ENCODE measurements around the gene TAF1B. TPM values are rescaled to one million over a fixed set of nuclear protein-coding genes. Genes with fewer than 3 reads are reported as not detected.

TAF1B gene
- total RNA-seq, 2 donors from 2014 or later, result 12.9 to 19.5 TPM

DNA sequence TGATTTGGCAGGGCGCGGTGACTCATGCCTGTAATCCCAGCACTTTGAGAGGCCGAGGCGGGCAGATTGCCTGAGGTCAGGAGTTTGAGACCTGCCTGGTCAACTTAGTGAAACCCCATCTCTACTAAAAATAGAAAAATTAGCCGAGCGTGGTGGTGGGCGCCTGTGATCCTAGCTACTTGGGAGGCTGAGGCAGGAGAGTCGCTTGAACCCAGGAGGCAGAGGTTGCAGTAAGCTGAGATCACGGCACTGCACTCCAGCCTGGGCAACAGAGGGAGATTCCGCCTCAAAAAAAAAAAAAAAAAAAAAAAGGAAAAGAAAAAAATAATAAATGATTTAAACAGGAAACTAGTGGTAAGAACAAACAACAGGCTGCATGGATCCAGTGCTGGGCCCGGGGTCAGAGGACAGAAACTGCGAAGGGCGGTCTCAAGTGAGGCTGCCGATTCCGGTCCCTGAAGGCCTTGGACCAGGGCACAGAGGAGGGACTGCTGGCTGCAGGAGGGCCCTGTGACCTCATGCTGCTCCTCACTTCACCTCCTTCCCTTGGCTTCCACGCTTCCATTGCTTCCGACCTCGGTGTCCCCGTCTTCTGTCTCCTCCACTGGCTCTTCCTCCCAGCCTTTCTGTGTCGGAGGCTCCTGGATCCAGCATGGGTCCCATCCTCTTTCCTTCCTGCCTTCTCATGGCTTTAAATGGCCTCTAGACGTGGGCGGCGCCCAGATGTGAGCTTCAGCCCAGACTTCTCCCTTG, 106.1 kb downstream of the TAF1B start:
- TF ChIP-seq POLR2A (IDR thresholded peaks at IDR 0.05), result no peak
- TF ChIP-seq, protein P1, sequence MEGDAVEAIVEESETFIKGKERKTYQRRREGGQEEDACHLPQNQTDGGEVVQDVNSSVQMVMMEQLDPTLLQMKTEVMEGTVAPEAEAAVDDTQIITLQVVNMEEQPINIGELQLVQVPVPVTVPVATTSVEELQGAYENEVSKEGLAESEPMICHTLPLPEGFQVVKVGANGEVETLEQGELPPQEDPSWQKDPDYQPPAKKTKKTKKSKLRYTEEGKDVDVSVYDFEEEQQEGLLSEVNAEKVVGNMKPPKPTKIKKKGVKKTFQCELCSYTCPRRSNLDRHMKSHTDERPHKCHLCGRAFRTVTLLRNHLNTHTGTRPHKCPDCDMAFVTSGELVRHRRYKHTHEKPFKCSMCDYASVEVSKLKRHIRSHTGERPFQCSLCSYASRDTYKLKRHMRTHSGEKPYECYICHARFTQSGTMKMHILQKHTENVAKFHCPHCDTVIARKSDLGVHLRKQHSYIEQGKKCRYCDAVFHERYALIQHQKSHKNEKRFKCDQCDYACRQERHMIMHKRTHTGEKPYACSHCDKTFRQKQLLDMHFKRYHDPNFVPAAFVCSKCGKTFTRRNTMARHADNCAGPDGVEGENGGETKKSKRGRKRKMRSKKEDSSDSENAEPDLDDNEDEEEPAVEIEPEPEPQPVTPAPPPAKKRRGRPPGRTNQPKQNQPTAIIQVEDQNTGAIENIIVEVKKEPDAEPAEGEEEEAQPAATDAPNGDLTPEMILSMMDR (IDR thresholded peaks at IDR 0.05), result no peak
- no peaks in the 10 kb centered on the region for H3K9me3 ChIP-seq
- H3K27ac ChIP-seq, result no peak overlapping the region
- H3K36me3 ChIP-seq (replicated peaks in 1 of 2; ENCODE audit: insufficient read depth in 1 of 2, low read depth in 2 of 2), result no peaks in the 10 kb centered on the region
- H3K27me3 ChIP-seq, result no peaks in the 10 kb centered on the region
- H3K4me1 ChIP-seq, result peaks cover 27% of the 10 kb centered on the region
- 88 to 93% methylated on average over 23 of the region's 23 CpGs for WGBS, 2 donors
- H3K4me3 ChIP-seq, result no peak overlapping the region
- ATAC-seq (no peak), DNase-seq (no peak)
- intact Hi-C loops (cut with DNase I), result no loop called here

DNA sequence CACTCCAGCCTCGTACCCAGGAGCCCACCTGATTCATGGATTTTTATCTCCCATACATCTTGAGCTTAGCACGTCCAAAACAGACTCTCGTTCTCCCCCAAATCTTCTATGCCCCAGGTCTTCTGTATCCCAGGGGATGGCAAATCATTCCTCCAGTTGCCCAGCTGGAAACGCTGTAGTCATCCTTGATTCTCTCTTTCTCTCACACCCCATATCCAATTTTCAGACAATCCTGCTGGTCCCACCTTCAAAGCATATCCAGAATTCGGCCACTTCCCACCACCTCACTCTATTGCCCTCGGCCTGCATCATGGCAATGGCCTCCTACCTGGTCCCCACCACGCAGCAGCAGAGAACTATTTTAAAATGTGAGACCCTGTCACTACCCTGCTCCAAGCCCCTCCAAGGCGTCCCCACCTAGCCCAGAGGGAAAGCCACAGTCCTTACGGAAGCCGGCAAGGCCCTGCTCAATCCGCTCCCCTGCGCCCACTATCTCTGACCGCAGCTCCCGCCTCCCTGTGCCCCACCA, 106.8 kb downstream of the TAF1B start:
- DNase-seq, result no peak
- peaks cover 30% of the 10 kb centered on the region for H3K4me1 ChIP-seq
- intact Hi-C loops (cut with DNase I), result no loop called here
- no peak for ATAC-seq
- WGBS, 2 donors, result 94 to 96% methylated on average over 14 of the region's 14 CpGs
- H3K4me3 ChIP-seq, result no peak overlapping the region
- H3K9me3 ChIP-seq, result no peaks in the 10 kb centered on the region
- no peak overlapping the region for H3K27ac ChIP-seq
- no peaks in the 10 kb centered on the region for H3K36me3 ChIP-seq (replicated peaks in 1 of 2; ENCODE audit: insufficient read depth in 1 of 2, low read depth in 2 of 2)
- H3K27me3 ChIP-seq, result no peaks in the 10 kb centered on the region
- TF ChIP-seq, protein P1 (IDR thresholded peaks at IDR 0.05), result no peak
- TF ChIP-seq POLR2A (IDR thresholded peaks at IDR 0.05), result no peak

DNA sequence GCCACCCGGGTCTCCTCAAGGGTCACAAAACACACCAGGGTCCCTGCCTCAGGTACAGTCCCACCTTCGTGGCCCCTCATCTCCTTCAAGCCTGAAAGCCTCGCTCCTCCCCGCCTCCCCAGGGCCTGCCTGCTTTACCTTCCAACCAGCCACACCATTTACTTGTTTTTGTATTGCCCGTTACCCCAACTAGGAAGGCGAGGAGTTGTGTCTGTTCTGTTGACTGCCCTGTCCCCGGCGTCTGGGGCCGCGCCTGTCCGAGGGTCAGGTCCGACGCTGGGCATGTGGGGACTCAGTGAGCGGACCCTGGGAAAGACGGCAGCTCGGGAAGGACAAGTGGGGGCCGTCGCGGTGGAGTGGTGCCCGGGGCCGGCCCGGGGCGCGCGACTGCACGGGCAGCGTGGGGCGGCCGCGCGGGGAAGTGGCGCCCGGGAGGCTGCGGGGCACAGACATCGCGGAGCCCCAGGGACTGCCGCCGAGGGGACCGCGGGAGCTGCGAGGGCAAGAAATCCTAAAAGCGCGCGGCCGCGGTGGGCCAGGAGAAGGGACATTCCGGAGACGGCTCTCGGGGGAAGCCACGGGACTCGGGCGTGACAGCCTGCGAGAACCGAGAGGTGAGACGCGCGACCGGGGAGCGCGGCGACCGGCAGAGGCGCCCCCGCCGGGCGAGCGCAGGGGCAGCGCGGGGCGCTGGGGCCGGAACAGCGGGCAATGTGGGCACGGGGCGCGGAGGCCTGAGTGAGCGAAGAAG, 107.4 kb downstream of the TAF1B start:
- H3K9me3 ChIP-seq, result no peaks in the 10 kb centered on the region
- intact Hi-C loops (cut with DNase I), result no loop called here
- H3K36me3 ChIP-seq (replicated peaks in 1 of 2; ENCODE audit: insufficient read depth in 1 of 2, low read depth in 2 of 2), result no peaks in the 10 kb centered on the region
- TF ChIP-seq, protein P1 (IDR thresholded peaks at IDR 0.05), result peak in 3 of 7 experiments; percentile 12 to 28 (median 16)
- no peak for TF ChIP-seq POLR2A (IDR thresholded peaks at IDR 0.05)
- DNase-seq (peak; percentile 16 to 58 (median 56)), ATAC-seq (peak; percentile 48)
- H3K27ac ChIP-seq, result peak overlapping the region; percentile 48 to 82 (median 72)
- WGBS, 2 donors, result 9 to 49% methylated on average over 13 to 66 of the region's 76 CpGs
- no peaks in the 10 kb centered on the region for H3K27me3 ChIP-seq
- H3K4me3 ChIP-seq, result peak overlapping the region; percentile 12 to 44
- peaks cover 24% of the 10 kb centered on the region for H3K4me1 ChIP-seq

DNA sequence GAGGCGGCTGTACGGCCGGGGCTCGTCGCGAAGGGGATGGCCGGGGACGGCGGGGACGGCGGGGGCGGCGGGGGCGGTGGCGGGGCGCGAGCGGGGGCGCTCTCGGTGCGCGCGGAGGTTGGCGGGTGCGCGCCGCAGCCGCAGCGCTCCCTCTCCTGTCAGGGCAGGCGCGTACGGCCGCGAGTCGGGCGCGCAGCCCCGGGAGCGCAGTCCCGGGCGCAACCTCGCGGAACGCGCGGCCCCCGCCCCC, 107.9 kb downstream of the TAF1B start:
- no peaks in the 10 kb centered on the region for H3K9me3 ChIP-seq
- peaks cover 24% of the 10 kb centered on the region for H3K4me1 ChIP-seq
- TF ChIP-seq, protein P1 (IDR thresholded peaks at IDR 0.05), result peak in 1 of 7 experiments; percentile 32
- TF ChIP-seq POLR2A (IDR thresholded peaks at IDR 0.05), result no peak
- peak overlapping the region; percentile 48 to 82 (median 72) for H3K27ac ChIP-seq
- WGBS, 2 donors, result 0% methylated on average over 8 of the region's 47 CpGs; no CpG with 5 or more reads in 1 of the 2 donors
- peak overlapping the region; percentile 12 to 44 for H3K4me3 ChIP-seq
- ATAC-seq (no peak), DNase-seq (no peak)
- H3K36me3 ChIP-seq (replicated peaks in 1 of 2; ENCODE audit: insufficient read depth in 1 of 2, low read depth in 2 of 2), result no peaks in the 10 kb centered on the region
- intact Hi-C loops (cut with DNase I), result no loop called here
- no peaks in the 10 kb centered on the region for H3K27me3 ChIP-seq

All from body of pancreas (tissue), 4 donors.